Natural killer cell (primary cell): ENCODE measurements around the gene KRT72. TPM values are rescaled to one million over a fixed set of nuclear protein-coding genes. Genes with fewer than 3 reads are reported as not detected.
A peak's percentile ranks its signal among the peaks of the same experiment; 100 is the strongest.

Source experiments
- ATAC-seq, 3 donors: fragments of 150-1000 bp in 2 of 3; fragments of 200-7000 bp in 1 of 3; cut with Tn5 transposase; 1 replicate in 1 of 3; 2 replicates in 2 of 3; pipeline ENCODE4 v1.10.0; 2021; ENCODE audit warnings: mild to moderate bottlenecking in 2 of 3, moderate library complexity in 2 of 3
- DNase-seq, 2 donors: peaks; one replicate each; pipeline versions ENCODE4 v3.0.0 to v3.0.0-alpha.2; 2013 to 2021; ENCODE audit warnings: mixed read lengths in 1 of 2
- H3K27ac ChIP-seq: one replicate; pipeline ENCODE4 v1.5.1; 2013; ENCODE audit warnings: mild to moderate bottlenecking, low read length
- H3K27me3 ChIP-seq: one replicate; pipeline ENCODE4 v1.6.1; 2013; ENCODE audit warnings: low read length; ENCODE audit not compliant: control insufficient read depth, insufficient read depth
- H3K36me3 ChIP-seq: one replicate; pipeline ENCODE4 v1.6.1; 2013; ENCODE audit warnings: low read length; ENCODE audit not compliant: control insufficient read depth, insufficient read depth
- H3K4me1 ChIP-seq: one replicate; pipeline ENCODE4 v1.6.1; 2013; ENCODE audit warnings: low read length; ENCODE audit not compliant: control insufficient read depth, insufficient read depth
- H3K4me3 ChIP-seq: one replicate; pipeline ENCODE4 v1.5.1; 2013; ENCODE audit warnings: low read length
- H3K9me3 ChIP-seq: one replicate; pipeline ENCODE4 v1.6.1; 2013; ENCODE audit warnings: low read length; ENCODE audit not compliant: control insufficient read depth, insufficient read depth
- H3K27ac Mint-ChIP-seq, 2 donors: one replicate each; pipeline ENCODE4 v1.8.0; 2022; ENCODE audit warnings: mild to moderate bottlenecking in 2 of 2, mixed read lengths in 2 of 2, moderate library complexity in 1 of 2
- H3K27me3 Mint-ChIP-seq, 2 donors: one replicate each; pipeline ENCODE4 v1.8.0; 2022; ENCODE audit warnings: low read depth in 2 of 2, mixed read lengths in 2 of 2
- H3K36me3 Mint-ChIP-seq: one replicate; pipeline ENCODE4 v1.8.0; 2022; ENCODE audit warnings: mixed read lengths
- H3K4me1 Mint-ChIP-seq, 2 donors: one replicate each; pipeline ENCODE4 v1.8.0; 2022; ENCODE audit warnings: mixed read lengths in 2 of 2
- H3K4me3 Mint-ChIP-seq: one replicate; pipeline ENCODE4 v1.8.0; 2022; ENCODE audit warnings: mild to moderate bottlenecking, moderate library complexity, mixed read lengths
- H3K9me3 Mint-ChIP-seq, 2 donors: one replicate each; pipeline ENCODE4 v1.8.0; 2022; ENCODE audit warnings: mixed read lengths in 2 of 2
- CTCF ChIP-seq: fragments of 200-600 bp; IDR thresholded peaks from one replicate; pipeline ENCODE4 v1.8.0; 2022; ENCODE audit warnings: antibody characterized with exemption
- WGBS: methylation state at CpG from one replicate; pipeline ENCODE4 v1.1.7; 2013; ENCODE audit warnings: missing lambda C conversion rate; ENCODE audit not compliant: insufficient coverage; 5-methylcytosine and 5-hydroxymethylcytosine counted together
- intact Hi-C: fragments of 100-400 bp; cut with micrococcal nuclease; formaldehyde crosslinking; loops from one replicate; pipeline ENCODE4 v1.14.2; 2022
- total RNA-seq, 4 donors: library from RNA; stranded (reverse); fragments of 120-200 nt in 1 of 4; gene quantifications; one replicate each; pipeline versions ENCODE4 v1.2.3 to v1.2.4, GENCODE V29; 2013 to 2022

The KRT72 gene
- total RNA-seq, 3 donors from 2014 or later (not counting 1 experiment from before 2014, with no cell fraction given), result 21.9 to 136 (median 38.0) TPM

DNA sequence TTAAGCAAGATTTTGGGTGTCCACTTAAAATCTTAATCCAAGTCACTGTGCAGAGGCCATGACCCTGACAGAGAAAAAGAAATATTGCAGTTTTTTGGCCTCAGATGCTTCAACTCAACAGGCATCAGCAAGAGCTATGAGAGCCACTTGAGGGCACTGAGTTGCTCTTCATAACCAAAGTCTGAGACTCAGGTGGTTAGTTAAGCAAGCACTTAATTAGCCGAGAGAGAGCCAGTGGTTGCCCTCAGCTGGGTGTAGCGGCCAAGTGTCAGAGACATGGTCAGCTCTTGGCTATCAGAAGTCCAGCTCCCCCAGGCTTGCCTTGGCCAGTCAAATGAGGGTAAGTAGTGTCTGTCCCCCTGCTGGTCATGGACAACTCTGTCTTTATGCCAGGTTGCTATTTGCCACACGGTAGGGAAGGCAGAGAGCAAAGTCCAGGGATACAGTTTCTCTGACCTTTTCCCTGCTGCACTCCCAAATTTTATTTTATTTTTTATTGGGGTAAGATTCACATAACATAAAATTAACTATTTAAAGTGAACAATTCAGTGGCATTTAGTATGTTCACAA lies 39.3 kb downstream of the KRT72 start:
- DNase-seq, result no peak
- no peak for ATAC-seq
- Histone ChIP-seq H3K4me1 (peaks cover 61% of the 10 kb centered on the region), H3K27ac (no peak overlapping the region), H3K27me3 (no peaks in the 10 kb centered on the region), H3K36me3 (no peaks in the 10 kb centered on the region), H3K9me3 (no peaks in the 10 kb centered on the region), H3K4me3 (no peak overlapping the region)
- WGBS, result 75% methylated on average over 3 of the region's 3 CpGs
- H3K9me3 Mint-ChIP-seq, result no peaks in the 10 kb centered on the region
- peaks cover 0 to 2% of the 10 kb centered on the region in 2 donors for H3K27me3 Mint-ChIP-seq
- no peaks in the 10 kb centered on the region for H3K36me3 Mint-ChIP-seq
- peaks cover 73 to 74% of the 10 kb centered on the region in 2 donors for H3K4me1 Mint-ChIP-seq
- TF ChIP-seq CTCF, result no peak
- intact Hi-C loops, result no loop called here
- H3K27ac Mint-ChIP-seq, result peak overlapping the region in 1 of 2 donors; percentile 8
- no peak overlapping the region for H3K4me3 Mint-ChIP-seq

- Histone ChIP-seq H3K27ac (peak overlapping the region; percentile 63), H3K36me3 (no peaks in the 10 kb centered on the region), H3K9me3 (no peaks in the 10 kb centered on the region), H3K4me3 (no peak overlapping the region), H3K4me1 (peaks cover 69% of the 10 kb centered on the region), H3K27me3 (no peaks in the 10 kb centered on the region)
- peak in 1 of 2 donors; percentile 23 for DNase-seq
- no peaks in the 10 kb centered on the region for H3K9me3 Mint-ChIP-seq
- no peak for TF ChIP-seq CTCF
- intact Hi-C loops, result loop anchor here (1.0 to 2.0 kb wide), 2 partner anchors 7 to 85 kb away; no protein-coding TSS in a partner anchor
- peak overlapping the region; percentile 47 to 91 for H3K27ac Mint-ChIP-seq
- H3K27me3 Mint-ChIP-seq, result no peaks in the 10 kb centered on the region
- H3K4me3 Mint-ChIP-seq, result peak overlapping the region; percentile 75
- H3K36me3 Mint-ChIP-seq, result no peaks in the 10 kb centered on the region
- peak; percentile 16 for ATAC-seq
- 53% methylated on average over 4 of the region's 4 CpGs for WGBS
- peaks cover 75 to 76% of the 10 kb centered on the region in 2 donors for H3K4me1 Mint-ChIP-seq
These were observed 41.3 kb downstream of the KRT72 start for GRCh38 chr12:52559979-52560378.

- Mint-ChIP-seq H3K4me3 (peak overlapping the region; percentile 68), H3K27me3 (no peaks in the 10 kb centered on the region), H3K4me1 (peaks cover 80 to 81% of the 10 kb centered on the region in 2 donors), H3K27ac (peak overlapping the region; percentile 47 to 91), H3K9me3 (no peaks in the 10 kb centered on the region), H3K36me3 (no peaks in the 10 kb centered on the region)
- Histone ChIP-seq H3K36me3 (no peaks in the 10 kb centered on the region), H3K4me1 (peaks cover 79% of the 10 kb centered on the region), H3K27me3 (no peaks in the 10 kb centered on the region), H3K9me3 (no peaks in the 10 kb centered on the region), H3K27ac (peak overlapping the region; percentile 63), H3K4me3 (no peak overlapping the region)
- ATAC-seq (peak in 2 of 3 donors; percentile 35 to 56), DNase-seq (peak; percentile 40 to 55)
- 40% methylated on average over 8 of the region's 8 CpGs for WGBS
- intact Hi-C loops, result loop anchor here (1.0 to 2.0 kb wide), 2 partner anchors 8 to 86 kb away; no protein-coding TSS in a partner anchor
- TF ChIP-seq CTCF, result no peak
These were observed 42.4 kb downstream of the KRT72 start for GRCh38 chr12:52558781-52559445.
